ENCODE results near the gene DGKB. TPM values are rescaled to one million over a fixed set of nuclear protein-coding genes. Genes with fewer than 3 reads are reported as not detected.

DGKB gene
- total RNA-seq, 1 donor from 2014 or later: not detected

DNA sequence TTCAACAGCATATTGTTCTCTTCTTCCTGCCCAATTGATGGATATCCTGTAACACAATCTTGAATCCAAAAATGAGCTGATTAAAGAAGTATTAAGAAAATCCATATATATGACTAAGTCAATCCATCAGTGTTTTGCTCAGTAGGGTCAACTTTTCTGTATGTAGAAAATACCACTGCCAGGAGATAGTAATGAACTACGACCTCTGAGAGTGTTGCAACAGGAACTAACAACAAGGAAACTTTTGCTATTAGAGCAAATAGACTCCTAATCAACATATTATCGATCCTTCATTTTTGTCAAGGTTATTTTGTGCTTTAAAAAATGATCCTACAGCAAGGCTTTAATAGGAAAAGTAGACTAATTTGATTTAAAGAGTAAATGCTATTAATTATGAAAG lies 507.8 kb downstream of the DGKB start:
- Histone ChIP-seq H3K4me3 (no peak overlapping the region), H3K27me3 (no peaks in the 10 kb centered on the region), H3K4me1 (no peaks in the 10 kb centered on the region), H3K27ac (no peak overlapping the region), H3K36me3 (no peaks in the 10 kb centered on the region), H3K9me3 (no peaks in the 10 kb centered on the region)
- TF ChIP-seq, protein P1, sequence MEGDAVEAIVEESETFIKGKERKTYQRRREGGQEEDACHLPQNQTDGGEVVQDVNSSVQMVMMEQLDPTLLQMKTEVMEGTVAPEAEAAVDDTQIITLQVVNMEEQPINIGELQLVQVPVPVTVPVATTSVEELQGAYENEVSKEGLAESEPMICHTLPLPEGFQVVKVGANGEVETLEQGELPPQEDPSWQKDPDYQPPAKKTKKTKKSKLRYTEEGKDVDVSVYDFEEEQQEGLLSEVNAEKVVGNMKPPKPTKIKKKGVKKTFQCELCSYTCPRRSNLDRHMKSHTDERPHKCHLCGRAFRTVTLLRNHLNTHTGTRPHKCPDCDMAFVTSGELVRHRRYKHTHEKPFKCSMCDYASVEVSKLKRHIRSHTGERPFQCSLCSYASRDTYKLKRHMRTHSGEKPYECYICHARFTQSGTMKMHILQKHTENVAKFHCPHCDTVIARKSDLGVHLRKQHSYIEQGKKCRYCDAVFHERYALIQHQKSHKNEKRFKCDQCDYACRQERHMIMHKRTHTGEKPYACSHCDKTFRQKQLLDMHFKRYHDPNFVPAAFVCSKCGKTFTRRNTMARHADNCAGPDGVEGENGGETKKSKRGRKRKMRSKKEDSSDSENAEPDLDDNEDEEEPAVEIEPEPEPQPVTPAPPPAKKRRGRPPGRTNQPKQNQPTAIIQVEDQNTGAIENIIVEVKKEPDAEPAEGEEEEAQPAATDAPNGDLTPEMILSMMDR (IDR thresholded peaks at IDR 0.05): no peak
- no peak for DNase-seq (ENCODE audit: low spot score in 2 of 2)
- intact Hi-C loops (cut with DNase I): no loop called here

DNA sequence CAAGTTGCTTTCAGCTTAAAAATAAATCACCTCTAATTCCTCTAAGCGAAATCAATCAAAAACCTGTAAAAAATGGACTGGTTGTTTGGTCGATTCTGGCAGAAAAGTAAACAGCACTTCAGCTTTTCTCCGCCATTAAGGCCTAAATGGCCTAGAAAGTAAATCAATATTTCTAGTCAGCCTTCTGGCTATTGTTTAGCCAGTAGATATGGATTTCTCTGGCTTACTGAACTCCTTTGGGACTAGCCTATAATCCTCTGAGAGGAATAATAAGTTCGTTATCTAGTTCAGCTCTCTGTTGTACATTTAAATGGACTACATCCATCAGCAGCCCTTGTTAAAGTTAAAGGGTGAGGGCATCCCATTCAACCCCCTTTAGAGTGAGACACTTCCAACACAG lies 513.0 kb downstream of the DGKB start:
- no peaks in the 10 kb centered on the region for H3K36me3 ChIP-seq
- DNase-seq (ENCODE audit: low spot score in 2 of 2): no peak
- H3K9me3 ChIP-seq: no peaks in the 10 kb centered on the region
- H3K27me3 ChIP-seq: no peaks in the 10 kb centered on the region
- TF ChIP-seq, protein P1 (IDR thresholded peaks at IDR 0.05): no peak
- H3K27ac ChIP-seq: no peak overlapping the region
- intact Hi-C loops (cut with DNase I): no loop called here
- H3K4me3 ChIP-seq: no peak overlapping the region
- H3K4me1 ChIP-seq: no peaks in the 10 kb centered on the region

DNA sequence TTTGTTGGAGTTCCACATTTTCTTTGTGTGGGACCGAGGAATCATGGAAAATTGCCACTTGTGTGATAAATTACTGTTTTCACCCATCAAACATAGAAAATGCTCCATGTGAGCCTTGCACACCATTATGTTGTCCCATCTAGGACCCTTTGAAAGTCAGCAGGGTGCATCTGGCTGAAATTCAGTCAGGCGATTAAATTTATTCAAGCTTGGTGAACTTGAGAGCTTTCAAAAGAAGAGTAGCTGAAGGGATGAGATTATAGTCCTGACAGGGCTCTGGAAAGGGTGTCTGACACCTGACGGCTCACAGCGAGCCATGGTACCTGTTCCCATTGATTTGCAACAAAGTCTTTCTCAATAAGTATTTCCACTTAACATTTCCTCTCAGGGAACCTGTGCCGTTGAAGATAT lies 513.4 kb downstream of the DGKB start:
- Histone ChIP-seq H3K27me3 (no peaks in the 10 kb centered on the region), H3K9me3 (no peaks in the 10 kb centered on the region), H3K36me3 (no peaks in the 10 kb centered on the region), H3K4me3 (no peak overlapping the region), H3K27ac (no peak overlapping the region), H3K4me1 (no peaks in the 10 kb centered on the region)
- TF ChIP-seq, protein P1 (IDR thresholded peaks at IDR 0.05): no peak
- intact Hi-C loops (cut with DNase I): no loop called here
- no peak for DNase-seq (ENCODE audit: low spot score in 2 of 2)

DNA sequence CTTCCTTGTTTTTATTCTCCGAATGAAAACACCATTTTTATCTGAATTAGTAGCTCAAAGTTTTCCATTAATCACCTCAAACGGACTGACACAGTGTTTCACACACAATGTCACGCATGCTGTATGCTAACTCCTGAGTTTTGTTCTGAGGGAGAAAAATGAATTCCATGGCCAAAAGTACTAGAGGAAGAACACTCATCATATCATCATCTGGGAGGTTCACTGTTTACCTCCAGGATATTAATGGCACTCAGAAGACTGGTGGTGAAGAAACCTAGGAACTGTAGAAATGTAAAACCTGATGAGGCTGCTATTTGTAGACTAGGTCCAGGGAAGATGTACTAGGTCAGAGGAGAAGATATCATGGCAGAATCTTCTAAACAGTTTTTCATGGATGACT lies 517.5 kb downstream of the DGKB start:
- H3K9me3 ChIP-seq: no peaks in the 10 kb centered on the region
- H3K4me1 ChIP-seq: no peaks in the 10 kb centered on the region
- intact Hi-C loops (cut with DNase I): no loop called here
- no peak for DNase-seq (ENCODE audit: low spot score in 2 of 2)
- no peaks in the 10 kb centered on the region for H3K36me3 ChIP-seq
- H3K4me3 ChIP-seq: no peak overlapping the region
- TF ChIP-seq, protein P1 (IDR thresholded peaks at IDR 0.05): no peak
- no peaks in the 10 kb centered on the region for H3K27me3 ChIP-seq
- no peak overlapping the region for H3K27ac ChIP-seq

DNA sequence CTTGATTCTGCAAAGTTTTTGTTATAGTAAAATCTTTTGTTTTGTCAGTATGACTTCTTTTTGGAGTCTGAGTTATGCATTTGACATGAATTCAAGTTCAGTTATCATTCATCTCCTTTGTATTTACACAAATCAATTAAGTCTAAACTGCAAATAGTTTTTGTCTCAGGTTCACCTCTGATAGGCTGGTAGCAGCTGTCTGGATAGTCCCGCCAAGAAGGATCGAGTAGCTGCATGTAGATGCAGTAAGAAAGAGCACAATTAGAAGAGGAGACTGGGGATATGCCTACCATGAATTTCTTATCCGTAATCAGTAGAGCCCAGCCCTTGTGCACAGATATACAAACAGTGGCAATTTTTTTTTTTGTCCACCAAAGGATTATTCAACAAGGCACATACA lies 520.6 kb downstream of the DGKB start:
- no peak for DNase-seq (ENCODE audit: low spot score in 2 of 2)
- no peaks in the 10 kb centered on the region for H3K27me3 ChIP-seq
- intact Hi-C loops (cut with DNase I): no loop called here
- H3K4me1 ChIP-seq: no peaks in the 10 kb centered on the region
- no peaks in the 10 kb centered on the region for H3K36me3 ChIP-seq
- H3K9me3 ChIP-seq: no peaks in the 10 kb centered on the region
- TF ChIP-seq, protein P1 (IDR thresholded peaks at IDR 0.05): no peak
- H3K27ac ChIP-seq: no peak overlapping the region
- no peak overlapping the region for H3K4me3 ChIP-seq

DNA sequence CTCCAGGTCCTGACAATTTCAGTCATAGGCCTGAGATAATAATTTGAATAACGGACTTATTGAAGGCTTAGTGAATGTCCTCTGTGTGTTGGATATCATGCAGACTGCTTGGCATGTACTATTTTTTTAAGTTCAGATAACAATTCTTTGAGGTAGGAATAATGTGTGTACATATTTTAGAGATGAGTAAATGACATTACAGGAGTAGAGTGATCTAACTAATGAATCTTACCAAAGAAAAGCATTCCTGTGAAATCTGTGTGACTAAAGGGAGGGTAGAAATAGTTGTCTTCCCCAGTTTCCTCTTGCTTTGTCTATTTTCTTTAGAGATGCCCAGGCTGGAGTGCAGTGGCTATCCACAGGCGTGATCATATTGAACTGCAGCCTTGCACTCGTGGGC lies 521.2 kb downstream of the DGKB start:
- Histone ChIP-seq H3K4me3 (no peak overlapping the region), H3K4me1 (no peaks in the 10 kb centered on the region), H3K36me3 (no peaks in the 10 kb centered on the region), H3K9me3 (no peaks in the 10 kb centered on the region), H3K27ac (no peak overlapping the region), H3K27me3 (no peaks in the 10 kb centered on the region)
- TF ChIP-seq, protein P1 (IDR thresholded peaks at IDR 0.05): no peak
- DNase-seq (ENCODE audit: low spot score in 2 of 2): no peak
- intact Hi-C loops (cut with DNase I): no loop called here

Data from ascending aorta (tissue), 2 donors.